ENCODE results near the gene LRRC56.

The LRRC56 gene

GRCh38 chr11:601573-602245 lies 64.4 kb downstream of the LRRC56 start:
- no peak for DNase-seq

DNA sequence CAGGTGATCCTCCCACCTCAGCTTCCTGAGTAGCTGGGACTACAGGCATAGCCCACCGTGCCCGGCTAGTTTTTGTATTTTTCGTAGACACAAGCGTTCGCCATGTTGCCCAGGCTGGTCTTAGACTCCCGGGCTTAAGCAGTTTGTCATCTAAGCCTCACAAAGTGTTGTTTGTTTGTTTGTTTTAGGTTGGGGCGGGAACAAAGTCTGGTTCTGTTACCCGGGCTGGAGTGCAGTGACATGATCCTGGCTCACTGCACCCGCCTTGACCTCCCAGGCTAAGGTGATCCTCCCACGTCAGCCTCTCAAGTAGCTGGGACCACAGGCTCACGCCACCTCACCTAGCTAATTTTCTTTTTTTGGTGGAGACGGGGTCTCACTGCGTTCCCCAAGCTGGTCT lies 65.8 kb downstream of the LRRC56 start:
- DNase-seq = no peak
